Measurements from ENCODE around the gene CEP43. TPM values are rescaled to one million over a fixed set of nuclear protein-coding genes. Genes with fewer than 3 reads are reported as not detected.

CEP43 gene
- total RNA-seq, 1 experiment from 2014 or later: 15.2 TPM

- no peak overlapping the region for H3K4me2 ChIP-seq (ENCODE audit: low read length)
- intact Hi-C loops (cut with micrococcal nuclease): loop anchor here (10.0 kb wide), 1 partner anchor 335 kb away; the partner anchor contains the start of gene RPS6KA2
- no peaks in the 10 kb centered on the region for H3K36me3 ChIP-seq (ENCODE audit: low read depth, low read length)
- DNase-seq: no peak
- CTCF ChIA-PET: no interaction called here
- no peak overlapping the region for H3K27ac ChIP-seq (ENCODE audit: low read length)
- TF ChIP-seq CTCF (conservative IDR thresholded peaks at IDR 0.05; ENCODE audit: low read depth, low read length) (no peak), EZH2phosphoT487 (IDR thresholded peaks at IDR 0.05; ENCODE audit: borderline replicate concordance, low read length) (no peak)
- H4K20me1 ChIP-seq (ENCODE audit: low read length): no peaks in the 10 kb centered on the region
- H2AFZ ChIP-seq (ENCODE audit: low read length): no peak overlapping the region
- ATAC-seq: no peak
- 0 out of 2 replicates have a peak, but pooled peaks cover 6% of the 10 kb centered on the region for H3K79me2 ChIP-seq (ENCODE audit: low read length)
- H3K9me3 ChIP-seq (ENCODE audit: low read length): no peaks in the 10 kb centered on the region
- peaks cover 7% of the 10 kb centered on the region for H3K4me1 ChIP-seq (ENCODE audit: insufficient read depth, low read length)
- H3K9me2 ChIP-seq (replicated peaks; ENCODE audit: low read length): no peaks in the 10 kb centered on the region
- no TSS peak for BruUV-seq (replicated peaks)
- POLR2A ChIA-PET (ENCODE audit: unreplicated experiment): no interaction called here
- no peak overlapping the region for H3K9ac ChIP-seq (ENCODE audit: low read length)
- H3K27me3 ChIP-seq (ENCODE audit: low read length): no peaks in the 10 kb centered on the region
- H3K4me3 ChIP-seq (ENCODE audit: low read length): no peak overlapping the region
- no peaks in the 10 kb centered on the region for H3F3A ChIP-seq (ENCODE audit: low read length, unreplicated experiment)
Observed at GRCh38 chr6:166959911-166960608, 39.1 kb upstream of the CEP43 start.

- no peak overlapping the region for H3K27ac ChIP-seq (ENCODE audit: low read length)
- no peaks in the 10 kb centered on the region for H3K9me3 ChIP-seq (ENCODE audit: low read length)
- no peaks in the 10 kb centered on the region for H3K9me2 ChIP-seq (replicated peaks; ENCODE audit: low read length)
- DNase-seq (no peak), ATAC-seq (no peak)
- H4K20me1 ChIP-seq (ENCODE audit: low read length): no peaks in the 10 kb centered on the region
- H3F3A ChIP-seq (ENCODE audit: low read length, unreplicated experiment): no peaks in the 10 kb centered on the region
- POLR2A ChIA-PET (ENCODE audit: unreplicated experiment): no interaction called here
- intact Hi-C loops (cut with micrococcal nuclease): no loop called here
- CTCF ChIA-PET: no interaction called here
- H3K27me3 ChIP-seq (ENCODE audit: low read length): no peaks in the 10 kb centered on the region
- H3K36me3 ChIP-seq (ENCODE audit: low read depth, low read length): no peaks in the 10 kb centered on the region
- no peak overlapping the region for H2AFZ ChIP-seq (ENCODE audit: low read length)
- H3K9ac ChIP-seq (ENCODE audit: low read length): no peak overlapping the region
- no TSS peak for BruUV-seq (replicated peaks)
- 0 out of 2 replicates have a peak, but pooled peaks cover 3% of the 10 kb centered on the region for H3K79me2 ChIP-seq (ENCODE audit: low read length)
- no peak overlapping the region for H3K4me3 ChIP-seq (ENCODE audit: low read length)
- no peak overlapping the region for H3K4me2 ChIP-seq (ENCODE audit: low read length)
- H3K4me1 ChIP-seq (ENCODE audit: insufficient read depth, low read length): peaks cover 7% of the 10 kb centered on the region
- TF ChIP-seq CTCF (conservative IDR thresholded peaks at IDR 0.05; ENCODE audit: low read depth, low read length): no peak
Observed at GRCh38 chr6:166960609-166960978, 38.6 kb upstream of the CEP43 start.

- no peak overlapping the region for H2AFZ ChIP-seq (ENCODE audit: low read length)
- no TSS peak for BruUV-seq (replicated peaks)
- H3F3A ChIP-seq (ENCODE audit: low read length, unreplicated experiment): no peaks in the 10 kb centered on the region
- no peak for ATAC-seq
- TF ChIP-seq CTCF (conservative IDR thresholded peaks at IDR 0.05; ENCODE audit: low read depth, low read length): no peak
- no peaks in the 10 kb centered on the region for H3K27me3 ChIP-seq (ENCODE audit: low read length)
- H3K4me3 ChIP-seq (ENCODE audit: low read length): no peak overlapping the region
- intact Hi-C loops (cut with micrococcal nuclease): no loop called here
- H4K20me1 ChIP-seq (ENCODE audit: low read length): no peaks in the 10 kb centered on the region
- no peak overlapping the region for H3K9ac ChIP-seq (ENCODE audit: low read length)
- H3K4me2 ChIP-seq (ENCODE audit: low read length): no peak overlapping the region
- H3K27ac ChIP-seq (ENCODE audit: low read length): no peak overlapping the region
- no peaks in the 10 kb centered on the region for H3K79me2 ChIP-seq (ENCODE audit: low read length)
- no peak for DNase-seq
- POLR2A ChIA-PET (ENCODE audit: unreplicated experiment): no interaction called here
- H3K9me3 ChIP-seq (ENCODE audit: low read length): no peaks in the 10 kb centered on the region
- H3K36me3 ChIP-seq (ENCODE audit: low read depth, low read length): no peaks in the 10 kb centered on the region
- no peaks in the 10 kb centered on the region for H3K4me1 ChIP-seq (ENCODE audit: insufficient read depth, low read length)
- CTCF ChIA-PET: no interaction called here
- no peaks in the 10 kb centered on the region for H3K9me2 ChIP-seq (replicated peaks; ENCODE audit: low read length)
Observed at GRCh38 chr6:166966268-166966667, 32.9 kb upstream of the CEP43 start.

Data from PC-3 (cell line).